Activated CD8-positive, alpha-beta memory T cell treated with anti-CD3 and anti-CD28 coated beads, Interleukin-2, amount 50 U/mL, for 1 hour (primary cell): ENCODE data around the gene C1orf115.
"Not testable (repeated sequence)": the region's sequence is repeated elsewhere in the genome, so short reads cannot be mapped to it uniquely, and the experiment has no call there.

Source experiments
- DNase-seq: peaks from one replicate; pipeline ENCODE4 v3.0.0-alpha.2; 2020; ENCODE audit errors: extremely low read depth

The C1orf115 gene, protein sequence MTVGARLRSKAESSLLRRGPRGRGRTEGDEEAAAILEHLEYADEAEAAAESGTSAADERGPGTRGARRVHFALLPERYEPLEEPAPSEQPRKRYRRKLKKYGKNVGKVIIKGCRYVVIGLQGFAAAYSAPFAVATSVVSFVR

DNA sequence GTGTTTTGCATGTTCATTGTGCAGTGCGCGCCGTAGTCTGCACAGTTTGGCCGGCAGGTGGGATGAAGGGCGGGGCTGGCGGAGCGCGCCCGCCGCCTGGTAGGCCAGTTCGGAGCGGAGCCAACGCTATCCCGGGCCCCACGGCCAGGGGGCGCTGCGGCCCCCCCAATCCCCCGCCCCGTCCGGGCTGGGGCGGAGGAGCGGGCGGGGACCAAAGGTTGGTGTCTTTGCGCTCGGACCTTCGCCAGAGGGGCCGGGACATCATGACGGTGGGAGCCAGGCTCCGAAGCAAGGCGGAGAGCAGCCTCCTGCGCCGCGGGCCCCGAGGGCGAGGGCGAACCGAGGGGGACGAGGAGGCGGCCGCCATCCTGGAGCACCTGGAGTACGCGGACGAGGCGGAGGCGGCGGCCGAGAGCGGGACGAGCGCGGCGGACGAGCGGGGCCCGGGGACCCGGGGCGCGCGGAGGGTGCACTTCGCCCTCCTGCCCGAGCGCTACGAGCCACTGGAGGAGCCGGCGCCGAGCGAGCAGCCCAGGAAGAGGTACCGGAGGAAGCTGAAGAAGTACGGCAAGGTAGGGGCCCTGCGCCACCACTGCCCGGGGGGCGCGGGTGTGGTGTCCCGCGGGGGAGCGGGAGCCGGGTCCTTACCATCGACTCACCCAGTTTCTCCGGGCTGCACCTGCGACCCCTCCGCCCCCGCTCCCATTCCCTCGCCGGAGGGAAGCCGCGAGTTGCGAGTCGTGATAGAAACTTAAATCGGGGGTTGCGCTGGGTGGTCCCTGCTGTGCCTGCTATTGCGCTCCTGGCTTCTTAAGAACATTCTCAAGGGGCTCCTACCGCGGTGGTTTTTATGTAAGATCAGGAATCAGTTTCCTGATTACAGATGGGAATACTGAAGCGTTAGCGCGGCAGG is at the start of gene C1orf115:
TSS of gene C1orf115 (plus strand) at position 224 of the 913 bp plus-strand sequence. CDS start at position 264, 40 bp downstream.
- peak; percentile 4 for DNase-seq

- DNase-seq, result no peak
Observed at GRCh38 chr1:220642285-220642684, 47.9 kb upstream of the C1orf115 start.

DNA sequence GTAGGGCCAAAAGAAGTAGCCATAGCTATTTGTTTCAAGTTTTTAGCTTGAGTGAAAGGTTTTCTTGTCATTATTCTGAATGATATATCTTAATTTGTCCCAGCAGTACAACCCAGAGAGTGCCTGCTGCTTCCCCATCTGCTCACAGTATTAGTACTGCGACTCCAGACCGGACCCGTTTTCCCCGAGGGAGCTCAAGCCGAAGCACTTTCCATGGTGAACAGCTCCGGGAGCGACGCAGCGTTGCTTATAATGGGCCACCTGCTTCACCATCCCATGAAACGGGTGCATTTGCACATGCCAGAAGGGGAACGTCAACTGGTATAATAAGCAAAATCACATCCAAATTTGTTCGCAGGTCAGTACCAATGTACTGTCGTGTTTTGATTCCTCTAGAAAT is 37.2 kb upstream of the C1orf115 start:
- DNase-seq, result no peak

GRCh38 chr1:220655509-220655908 is 34.7 kb upstream of the C1orf115 start:
- no peak for DNase-seq

DNA sequence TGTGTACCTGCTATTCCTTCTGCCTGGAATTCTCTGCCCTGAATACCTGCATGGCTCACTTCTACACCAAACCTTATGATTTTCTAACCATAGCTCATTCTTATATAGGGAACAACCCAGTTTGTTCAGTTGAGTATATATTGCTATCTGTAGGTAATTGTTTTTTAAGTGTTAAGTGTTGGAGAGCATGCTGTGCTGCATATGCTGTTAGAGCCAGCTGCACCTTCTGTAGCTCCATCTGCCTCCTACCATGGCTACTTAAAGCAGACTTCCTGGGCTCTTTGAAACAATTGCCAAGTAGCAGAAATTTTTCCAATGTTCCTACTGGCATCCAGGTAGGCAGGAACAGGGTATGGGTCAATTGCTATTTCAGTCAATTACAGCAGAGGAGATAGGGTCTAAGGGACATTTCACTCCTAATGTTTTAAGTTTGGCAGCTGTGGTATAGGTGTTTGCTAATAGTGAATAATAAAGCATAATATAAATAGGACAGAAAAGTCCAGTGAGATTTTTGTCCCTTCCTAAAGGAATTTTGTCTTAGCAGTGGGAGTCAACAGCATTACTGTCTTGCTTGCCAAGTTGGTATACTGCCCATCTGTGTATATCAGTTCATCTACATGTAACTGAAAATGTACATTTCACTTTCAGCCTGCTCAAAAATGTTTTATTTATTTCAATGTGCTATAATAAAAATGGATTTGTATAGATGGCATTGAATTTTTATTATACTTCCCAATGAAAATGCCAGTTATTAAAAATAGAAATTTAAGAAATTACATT is 34.0 kb upstream of the C1orf115 start:
- DNase-seq, result no peak

DNA sequence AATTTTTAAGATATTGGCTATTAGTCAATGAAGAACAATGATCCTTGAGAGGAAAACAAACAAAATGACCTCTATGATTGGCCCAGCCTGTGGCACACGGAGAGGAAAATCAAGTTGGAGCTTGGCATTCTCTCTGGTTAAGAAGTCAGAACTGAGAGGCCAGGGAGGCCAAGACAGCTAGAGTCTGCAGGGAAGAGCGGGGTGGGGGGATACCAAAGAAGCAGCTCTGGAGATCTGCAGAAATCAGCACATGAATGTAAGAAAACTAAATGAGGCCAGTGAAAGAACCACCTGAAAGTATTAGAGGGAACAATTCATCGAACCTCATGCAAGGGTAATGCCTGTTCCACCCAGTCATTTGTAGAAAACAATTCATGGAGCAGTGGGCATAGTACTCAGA is 23.8 kb upstream of the C1orf115 start:
- DNase-seq, result no peak

DNA sequence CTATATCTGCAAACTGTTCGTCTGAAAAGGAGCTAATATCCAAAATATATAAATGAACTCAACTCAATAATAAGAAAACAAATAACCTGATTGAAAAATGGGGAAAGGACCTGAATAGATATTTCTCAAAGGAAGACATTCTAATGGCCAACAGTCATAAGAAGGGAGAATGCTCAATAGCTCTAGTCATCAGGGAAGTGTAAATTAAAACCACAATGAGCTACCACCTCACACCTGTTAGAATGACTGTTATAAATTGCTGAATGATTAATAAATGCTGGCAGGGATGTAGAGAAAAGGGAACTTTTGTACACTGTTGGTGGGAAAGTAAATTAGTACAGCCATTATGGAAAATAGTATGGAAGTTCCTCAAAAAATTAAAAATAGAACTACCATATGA is 21.2 kb upstream of the C1orf115 start:
- DNase-seq, result no peak

GRCh38 chr1:220670365-220670764 is 19.8 kb upstream of the C1orf115 start:
- no peak for DNase-seq

- no peak for DNase-seq
Observed at GRCh38 chr1:220673921-220674320, 16.2 kb upstream of the C1orf115 start.

DNA sequence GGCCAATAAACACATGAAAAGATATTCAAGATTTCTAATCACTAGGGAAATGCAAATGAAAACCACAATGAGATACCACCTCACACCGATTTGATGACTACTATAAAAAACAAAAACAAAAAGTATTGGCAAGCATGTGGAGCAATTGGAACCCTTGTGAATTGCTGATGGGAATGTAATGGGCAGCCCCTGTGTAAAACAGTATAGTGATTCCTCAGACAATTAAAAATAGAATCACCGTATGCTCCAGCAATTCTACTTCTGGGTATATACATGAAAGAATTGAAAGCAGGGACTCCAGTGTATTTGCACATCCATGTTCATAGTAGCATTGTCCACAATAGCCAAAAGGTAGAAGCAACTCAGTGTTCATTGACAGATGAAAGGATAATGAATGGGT is 12.9 kb upstream of the C1orf115 start:
- no peak for DNase-seq

DNA sequence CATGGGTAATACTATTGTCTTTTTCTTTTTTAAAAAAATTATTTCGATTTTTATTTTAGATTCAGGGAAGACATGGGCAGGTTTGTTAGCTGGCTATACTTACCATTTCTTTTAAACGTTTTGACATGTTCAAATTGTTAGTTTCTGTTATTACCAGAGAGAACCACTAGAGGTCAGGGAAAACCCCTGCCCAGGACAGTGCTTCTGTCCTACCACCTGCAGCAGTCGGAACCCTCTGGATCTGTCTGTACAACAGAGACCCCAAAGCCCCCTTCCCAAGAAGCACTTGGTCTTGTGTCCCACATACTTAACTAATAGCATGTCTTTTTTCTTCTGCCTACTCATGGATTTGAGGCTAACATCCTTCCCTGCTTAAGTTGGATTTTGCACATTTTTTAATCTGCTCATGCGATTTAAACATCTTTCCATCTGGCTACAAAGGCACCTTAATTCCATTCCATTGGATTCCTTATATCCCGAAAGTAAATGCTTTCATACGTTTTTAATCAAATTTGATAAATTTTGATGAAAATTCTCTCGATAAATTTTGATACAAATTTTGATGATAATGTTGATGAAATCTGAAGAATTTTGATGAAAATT is 10.0 kb upstream of the C1orf115 start:
- DNase-seq, result no peak

- no peak for DNase-seq
Observed at GRCh38 chr1:220681220-220681880, 8.8 kb upstream of the C1orf115 start.

- no peak for DNase-seq
Observed at GRCh38 chr1:220682901-220683576, 7.1 kb upstream of the C1orf115 start.

- not testable (repeated sequence) for DNase-seq
Observed at GRCh38 chr1:220683716-220684115, 6.4 kb upstream of the C1orf115 start.

DNA sequence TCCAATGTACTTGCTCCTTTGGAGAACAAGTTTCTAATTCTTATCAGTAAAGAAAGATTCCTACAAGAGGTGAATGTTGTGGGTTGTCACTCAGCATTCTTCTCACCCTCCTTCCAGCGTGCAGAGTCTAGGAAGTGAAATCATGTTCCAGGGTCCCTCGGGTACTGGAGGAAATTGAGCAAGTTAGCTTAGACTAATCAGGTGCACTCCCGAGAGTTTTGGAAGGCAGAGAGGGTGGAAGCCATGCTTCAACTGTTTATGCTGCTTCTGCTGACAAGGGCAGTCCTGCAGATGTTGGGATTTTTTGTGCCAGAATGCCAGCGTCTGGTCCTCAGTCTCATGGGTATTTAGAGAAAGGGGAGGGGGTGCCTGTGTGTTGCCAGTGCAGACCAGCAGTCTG is 5.3 kb upstream of the C1orf115 start:
- DNase-seq, result no peak

GRCh38 chr1:220685879-220686278 is 4.3 kb upstream of the C1orf115 start:
- no peak for DNase-seq

DNA sequence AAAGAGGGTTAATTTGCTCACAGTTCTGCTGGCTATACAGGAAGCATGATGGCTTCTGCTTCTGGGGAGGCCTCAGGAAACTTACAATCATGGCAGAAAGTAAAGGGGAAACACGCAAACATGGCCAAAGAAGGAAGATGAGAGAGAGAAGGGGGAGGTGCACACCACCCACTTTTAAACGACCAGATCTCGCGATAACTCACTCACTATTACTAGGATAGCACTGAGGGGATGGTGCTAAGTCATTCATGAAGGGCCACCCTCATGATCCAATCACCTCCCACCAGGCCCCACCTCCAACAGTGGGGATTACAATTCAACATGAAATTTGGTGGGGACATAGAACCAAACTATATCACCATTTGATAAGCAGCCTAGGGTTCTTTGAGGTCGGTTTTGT is 2.4 kb upstream of the C1orf115 start:
- no peak for DNase-seq

- no peak for DNase-seq
Observed at GRCh38 chr1:220689666-220690065, 497 bp upstream of the C1orf115 start.

DNA sequence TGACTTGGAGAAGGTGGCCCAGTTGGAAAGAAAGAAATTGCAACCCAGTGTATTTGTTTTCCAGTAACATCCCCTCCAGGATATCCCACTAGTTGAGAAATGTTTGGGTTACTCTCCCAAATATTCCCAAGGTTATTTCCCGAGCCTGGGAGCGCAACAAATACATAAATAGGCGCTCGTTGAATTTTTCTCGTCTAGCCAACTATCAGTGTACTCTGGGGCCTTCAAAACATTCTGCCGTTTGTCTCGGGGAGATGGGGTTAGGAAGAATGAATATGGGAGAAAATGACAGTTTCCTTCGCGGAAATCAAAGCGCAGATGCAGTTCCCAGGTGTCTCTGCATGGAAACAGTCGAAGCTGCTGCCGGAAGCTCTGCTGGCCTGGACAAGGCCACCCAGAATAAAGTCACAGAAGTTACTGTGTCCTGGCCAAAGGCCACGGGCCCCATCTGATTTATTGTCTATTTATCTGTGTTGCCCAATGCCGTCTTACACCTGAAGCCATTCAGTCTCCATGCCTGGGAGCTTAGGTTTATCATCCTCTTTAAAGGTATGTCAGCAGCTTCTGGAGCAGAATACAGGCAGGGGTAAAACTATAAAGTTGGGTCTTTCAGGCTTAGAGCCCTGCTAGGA is 1.0 kb downstream of the C1orf115 start:
- DNase-seq, result no peak

GRCh38 chr1:220692436-220693228 is 2.5 kb downstream of the C1orf115 start:
- DNase-seq, result no peak
